HepG2 (cell line): ENCODE data around the gene MRPL43. TPM values are rescaled to one million over a fixed set of nuclear protein-coding genes. Genes with fewer than 3 reads are reported as not detected.
A peak's percentile ranks its signal among the peaks of the same experiment; 100 is the strongest.

ENCODE experiments used
- HDAC2 ChIP-seq: sonication (generic); formaldehyde crosslinking; IDR thresholded peaks from 2 replicates; pipeline ENCODE4 v1.4.0; 2020; ENCODE audit warnings: missing genetic modification reagents
- HIVEP1 ChIP-seq: sonication (generic); formaldehyde crosslinking; IDR thresholded peaks from 2 replicates; pipeline ENCODE4 v1.4.0; 2020; ENCODE audit warnings: mild to moderate bottlenecking, missing genetic modification reagents
- HNRNPUL1 ChIP-seq: fragments of 200-400 bp; formaldehyde crosslinking; IDR thresholded peaks from 2 replicates; pipeline ENCODE4 v1.6.1; 2017; ENCODE audit warnings: low read depth, mild to moderate bottlenecking, low read length, moderate library complexity
- HOXD1 ChIP-seq: sonication (generic); formaldehyde crosslinking; IDR thresholded peaks from 2 replicates; pipeline ENCODE4 v1.5.0; 2020; ENCODE audit warnings: missing genetic modification reagents
- KAT8 ChIP-seq: IDR thresholded peaks from 2 replicates; pipeline ENCODE4 v1.6.1; 2016; ENCODE audit warnings: missing genetic modification reagents, missing compliant biosample characterization
- MYC ChIP-seq: sonication (generic); formaldehyde crosslinking; IDR thresholded peaks from 2 replicates; pipeline ENCODE4 v1.9.0; 2021; ENCODE audit warnings: missing genetic modification reagents, borderline replicate concordance
- NR0B2 ChIP-seq: sonication (generic); formaldehyde crosslinking; IDR thresholded peaks from 2 replicates; pipeline ENCODE4 v1.4.0; 2020; ENCODE audit warnings: mild to moderate bottlenecking, missing genetic modification reagents
- NR3C1 ChIP-seq: sonication (generic); formaldehyde crosslinking; IDR thresholded peaks from 2 replicates; pipeline ENCODE4 v1.4.0; 2020; ENCODE audit warnings: missing genetic modification reagents
- PAWR ChIP-seq: sonication (generic); formaldehyde crosslinking; IDR thresholded peaks from 2 replicates; pipeline ENCODE4 v1.4.0; 2020; ENCODE audit warnings: missing genetic modification reagents, mild to moderate bottlenecking, borderline replicate concordance
- POLR2AphosphoS2 ChIP-seq: IDR thresholded peaks from 2 replicates; pipeline ENCODE4 v1.6.1; 2011; ENCODE audit warnings: low read depth, low read length, improper control_type of control experiment
- RBM22 ChIP-seq: fragments of 200-400 bp; formaldehyde crosslinking; optimal IDR thresholded peaks from 2 replicates; pipeline ENCODE3; 2017; ENCODE audit warnings: mild to moderate bottlenecking, low read length, moderate library complexity
- SOX5 ChIP-seq: IDR thresholded peaks from 2 replicates; pipeline ENCODE4 v1.6.1; 2016; ENCODE audit warnings: borderline replicate concordance
- TARDBP ChIP-seq: sonication (generic); formaldehyde crosslinking; IDR thresholded peaks from 2 replicates; pipeline ENCODE4 v1.8.0; 2022; ENCODE audit warnings: mild to moderate bottlenecking, missing genetic modification reagents
- ZBTB10 ChIP-seq: sonication (generic); formaldehyde crosslinking; IDR thresholded peaks from 2 replicates; pipeline ENCODE4 v1.4.0; 2020; ENCODE audit warnings: missing genetic modification reagents, borderline replicate concordance
- ZNF281 ChIP-seq: sonication (generic); formaldehyde crosslinking; IDR thresholded peaks from 2 replicates; pipeline ENCODE4 v1.4.0; 2020; ENCODE audit warnings: missing genetic modification reagents, borderline replicate concordance
- ZNF30 ChIP-seq: sonication (generic); formaldehyde crosslinking; IDR thresholded peaks from 2 replicates; pipeline ENCODE4 v1.5.0; 2020; ENCODE audit warnings: mild to moderate bottlenecking, missing genetic modification reagents
- ZNF326 ChIP-seq: sonication (generic); formaldehyde crosslinking; IDR thresholded peaks from 2 replicates; pipeline ENCODE4 v1.4.0; 2020; ENCODE audit warnings: missing genetic modification reagents, borderline replicate concordance
- ZNF33A ChIP-seq: sonication (generic); formaldehyde crosslinking; IDR thresholded peaks from 2 replicates; pipeline ENCODE4 v1.5.1; 2020; ENCODE audit warnings: missing genetic modification reagents, mild to moderate bottlenecking, moderate library complexity, borderline replicate concordance
- ZNF446 ChIP-seq: sonication (generic); formaldehyde crosslinking; IDR thresholded peaks from 2 replicates; pipeline ENCODE4 v1.5.0; 2020; ENCODE audit warnings: mild to moderate bottlenecking, missing genetic modification reagents
- ZNF550 ChIP-seq: sonication (generic); formaldehyde crosslinking; IDR thresholded peaks from 2 replicates; pipeline ENCODE4 v1.4.0; 2020; ENCODE audit warnings: mild to moderate bottlenecking, missing genetic modification reagents, borderline replicate concordance
- ZNF616 ChIP-seq: sonication (generic); formaldehyde crosslinking; IDR thresholded peaks from 2 replicates; pipeline ENCODE4 v1.5.0; 2020; ENCODE audit warnings: low read depth, mild to moderate bottlenecking, missing genetic modification reagents
- ZNF660 ChIP-seq: sonication (generic); formaldehyde crosslinking; IDR thresholded peaks from 2 replicates; pipeline ENCODE4 v1.5.1; 2020; ENCODE audit warnings: mild to moderate bottlenecking, low read depth, missing genetic modification reagents, borderline replicate concordance
- ZNF703 ChIP-seq: sonication (generic); formaldehyde crosslinking; IDR thresholded peaks from 2 replicates; pipeline ENCODE4 v1.5.1; 2020; ENCODE audit warnings: missing genetic modification reagents, mild to moderate bottlenecking, moderate library complexity, borderline replicate concordance
- polyA plus RNA-seq, 8 experiments: library from polyadenylated mRNA; depleted of rRNA in 3 of 8; stranded (reverse) in 7 of 8; unstranded in 1 of 8; fragments of >200 nt; fragmentation: Illumina TruSeq in 4 of 8; extraction: Trizol in 4 of 8; gene quantifications; 2 replicates each; pipeline versions ENCODE4 v1.2.1 to v1.2.3, GENCODE V29; 2011 to 2016; ENCODE audit warnings: low read depth in 4 of 8, missing spikeins in 1 of 8, mixed read lengths in 1 of 8; ENCODE audit not compliant: insufficient read depth in 1 of 8
- total RNA-seq, 5 experiments: library from RNA; depleted of rRNA; stranded (reverse); fragments of >200 nt; fragmentation: Illumina TruSeq; extraction: Trizol; gene quantifications; 2 replicates each; pipeline ENCODE4 v1.2.3, GENCODE V29; 2016; ENCODE audit warnings: low read depth in 1 of 5

The MRPL43 gene
- total and polyA plus RNA-seq, 2 of the 13 experiments (the other 11 are each of a cell fraction or from before 2014, with no cell fraction given) = 71.0 to 73.7 TPM

- no peak for TF ChIP-seq ZNF281
- no peak for TF ChIP-seq ZNF446 (CRISPR knock-in tag)
- no peak for TF ChIP-seq ZNF703
- TF ChIP-seq ZNF660 (CRISPR knock-in tag) = no peak
- TF ChIP-seq HDAC2 (CRISPR knock-in tag) = peak; percentile 62
- no peak for TF ChIP-seq ZNF33A (CRISPR knock-in tag)
- peak; percentile 76 for TF ChIP-seq TARDBP
- TF ChIP-seq HOXD1 = no peak
- peak; percentile 96 for TF ChIP-seq MYC (CRISPR knock-in tag)
- TF ChIP-seq ZNF326 (CRISPR knock-in tag) = no peak
- TF ChIP-seq ZNF550 = no peak
- TF ChIP-seq ZBTB10 = no peak
- TF ChIP-seq ZNF616 (CRISPR knock-in tag) = no peak
- TF ChIP-seq PAWR (CRISPR knock-in tag) = no peak
- TF ChIP-seq SOX5 (CRISPR knock-in tag) = peak; percentile 39; the same call in 1 of the 2 replicates
- TF ChIP-seq NR0B2 = peak; percentile 62; the same call in 1 of the 2 replicates
- no peak for TF ChIP-seq ZNF30
- TF ChIP-seq POLR2AphosphoS2 = no peak
- TF ChIP-seq HIVEP1 = peak; percentile 80
- TF ChIP-seq RBM22 = no peak
- peak; percentile 53; the same call in 1 of the 2 replicates for TF ChIP-seq KAT8 (CRISPR knock-in tag)
- no peak for TF ChIP-seq NR3C1 (CRISPR knock-in tag)
- no peak for TF ChIP-seq HNRNPUL1
Observed at GRCh38 chr10:101018600-101019439, 31.5 kb upstream of the MRPL43 start (continued).
